Gastrocnemius medialis (tissue), 4 donors: ENCODE results near the gene RABGAP1.

Source experiments
- POLR2A ChIP-seq, 2 donors: fragments of 450-650 bp; IDR thresholded peaks; one replicate each; pipeline ENCODE4 v1.6.1; 2017; ENCODE audit warnings: antibody characterized with exemption in 2 of 2, mild to moderate bottlenecking in 2 of 2, moderate library complexity in 2 of 2
- TF ChIP-seq, protein P1 (sequence below), 5 experiments: fragments of 450-650 bp in 3 of 5; fragments of 200-600 bp in 2 of 5; sonication (generic) in 2 of 5; IDR thresholded peaks in 4 of 5; conservative IDR thresholded peaks in 1 of 5; 1 replicate in 4 of 5; 2 replicates in 1 of 5; pipeline ENCODE4 v1.5.1; 2016 to 2019; ENCODE audit warnings: antibody characterized with exemption in 5 of 5, mild to moderate bottlenecking in 3 of 5, moderate library complexity in 3 of 5

DNA sequence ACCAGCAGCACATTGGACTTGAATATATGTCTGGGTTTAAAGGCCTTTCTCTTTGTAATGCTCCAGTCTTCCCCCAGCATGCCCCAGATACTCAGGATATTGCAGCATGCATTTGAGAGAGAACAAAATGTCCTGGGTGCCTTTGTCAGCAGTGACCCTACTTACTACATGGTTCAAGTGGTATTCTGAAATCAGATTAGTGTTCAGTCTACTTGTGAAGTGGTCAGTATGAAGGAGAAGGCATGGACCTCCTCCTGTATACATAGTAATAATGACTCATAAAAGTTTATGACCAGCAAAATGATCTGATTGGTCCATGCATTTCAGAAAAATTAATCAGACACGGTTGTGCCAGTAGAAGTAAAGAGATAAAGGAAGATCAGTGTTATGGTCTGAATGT is 118.0 kb downstream of the RABGAP1 start:
- TF ChIP-seq POLR2A (IDR thresholded peaks at IDR 0.05), result no peak
- TF ChIP-seq, protein P1, sequence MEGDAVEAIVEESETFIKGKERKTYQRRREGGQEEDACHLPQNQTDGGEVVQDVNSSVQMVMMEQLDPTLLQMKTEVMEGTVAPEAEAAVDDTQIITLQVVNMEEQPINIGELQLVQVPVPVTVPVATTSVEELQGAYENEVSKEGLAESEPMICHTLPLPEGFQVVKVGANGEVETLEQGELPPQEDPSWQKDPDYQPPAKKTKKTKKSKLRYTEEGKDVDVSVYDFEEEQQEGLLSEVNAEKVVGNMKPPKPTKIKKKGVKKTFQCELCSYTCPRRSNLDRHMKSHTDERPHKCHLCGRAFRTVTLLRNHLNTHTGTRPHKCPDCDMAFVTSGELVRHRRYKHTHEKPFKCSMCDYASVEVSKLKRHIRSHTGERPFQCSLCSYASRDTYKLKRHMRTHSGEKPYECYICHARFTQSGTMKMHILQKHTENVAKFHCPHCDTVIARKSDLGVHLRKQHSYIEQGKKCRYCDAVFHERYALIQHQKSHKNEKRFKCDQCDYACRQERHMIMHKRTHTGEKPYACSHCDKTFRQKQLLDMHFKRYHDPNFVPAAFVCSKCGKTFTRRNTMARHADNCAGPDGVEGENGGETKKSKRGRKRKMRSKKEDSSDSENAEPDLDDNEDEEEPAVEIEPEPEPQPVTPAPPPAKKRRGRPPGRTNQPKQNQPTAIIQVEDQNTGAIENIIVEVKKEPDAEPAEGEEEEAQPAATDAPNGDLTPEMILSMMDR (IDR thresholded peaks at IDR 0.05 in 4 of 5, conservative IDR thresholded peaks at IDR 0.05 in 1 of 5), result no peak
